H9 (cell line): ENCODE data around the gene LRIT1. TPM values are rescaled to one million over a fixed set of nuclear protein-coding genes. Genes with fewer than 3 reads are reported as not detected.

Source experiments
- DNase-seq: peaks from one replicate; pipeline ENCODE4 v3.0.0-alpha.2; 2017
- H2AFZ ChIP-seq: one replicate; pipeline ENCODE4 v1.6.1; 2013; ENCODE audit warnings: mild to moderate bottlenecking, low read length, control low read depth, moderate library complexity
- H2AK5ac ChIP-seq: 2 replicates; pipeline ENCODE4 v1.6.1; 2013; ENCODE audit warnings: low read length, control low read depth, mixed read lengths; ENCODE audit not compliant: insufficient read length
- H2BK120ac ChIP-seq: one replicate; pipeline ENCODE4 v1.6.1; 2013; ENCODE audit warnings: low read depth, mild to moderate bottlenecking, low read length, control low read depth, inconsistent platforms; ENCODE audit not compliant: poor library complexity, severe bottlenecking
- H2BK12ac ChIP-seq: 2 replicates; pipeline ENCODE4 v1.6.1; 2013; ENCODE audit warnings: low read length, control low read depth, mixed read lengths, low read depth; ENCODE audit not compliant: insufficient read length
- H2BK15ac ChIP-seq: 2 replicates; pipeline ENCODE4 v1.6.1; 2013; ENCODE audit warnings: low read depth, low read length, control low read depth
- H2BK20ac ChIP-seq: one replicate; pipeline ENCODE4 v1.6.1; 2013; ENCODE audit warnings: low read depth, mild to moderate bottlenecking, low read length, control low read depth, inconsistent platforms; ENCODE audit not compliant: poor library complexity, severe bottlenecking
- H2BK5ac ChIP-seq: 2 replicates; pipeline ENCODE4 v1.6.1; 2013; ENCODE audit warnings: low read length, control low read depth, mixed read lengths; ENCODE audit not compliant: insufficient read length
- H3K14ac ChIP-seq: 2 replicates; pipeline ENCODE4 v1.6.1; 2013; ENCODE audit warnings: low read length, control low read depth; ENCODE audit not compliant: insufficient read depth
- H3K18ac ChIP-seq: 2 replicates; pipeline ENCODE4 v1.6.1; 2013; ENCODE audit warnings: low read depth, mild to moderate bottlenecking, mixed read lengths, low read length, control low read depth; ENCODE audit not compliant: insufficient read length
- H3K23ac ChIP-seq: 2 replicates; pipeline ENCODE4 v1.6.1; 2013; ENCODE audit warnings: low read length, control low read depth, mixed read lengths, low read depth; ENCODE audit not compliant: insufficient read length
- H3K23me2 ChIP-seq: 2 replicates; pipeline ENCODE4 v1.6.1; 2013; ENCODE audit warnings: low read depth, mild to moderate bottlenecking, mixed read lengths, low read length, control low read depth; ENCODE audit not compliant: insufficient read length, poor library complexity, severe bottlenecking
- H3K27ac ChIP-seq: 2 replicates; pipeline ENCODE4 v1.5.1; 2013; ENCODE audit warnings: low read length, control low read depth, mixed read lengths, low read depth; ENCODE audit not compliant: insufficient read length
- H3K27me3 ChIP-seq: 2 replicates; pipeline ENCODE4 v1.6.1; 2013; ENCODE audit warnings: low read length, control low read depth, inconsistent platforms; ENCODE audit not compliant: insufficient read depth
- H3K4ac ChIP-seq: 2 replicates; pipeline ENCODE4 v1.6.1; 2013; ENCODE audit warnings: low read depth, mild to moderate bottlenecking, control low read depth, inconsistent platforms, low read length, moderate library complexity
- H3K4me1 ChIP-seq: 2 replicates; pipeline ENCODE4 v1.6.1; 2013; ENCODE audit warnings: low read length, control low read depth, inconsistent platforms; ENCODE audit not compliant: insufficient read depth
- H3K4me2 ChIP-seq: 2 replicates; pipeline ENCODE4 v1.6.1; 2013; ENCODE audit warnings: low read length, control low read depth, mixed read lengths; ENCODE audit not compliant: insufficient read length, insufficient read depth
- H3K56ac ChIP-seq: 2 replicates; pipeline ENCODE4 v1.6.1; 2013; ENCODE audit warnings: low read depth, mild to moderate bottlenecking, mixed read lengths, low read length, control low read depth; ENCODE audit not compliant: insufficient read length
- H3K79me1 ChIP-seq: 2 replicates; pipeline ENCODE4 v1.6.1; 2013; ENCODE audit warnings: low read depth, mild to moderate bottlenecking, moderate library complexity, low read length, control low read depth, inconsistent platforms; ENCODE audit not compliant: insufficient read depth, poor library complexity, severe bottlenecking
- H3K79me2 ChIP-seq: 2 replicates; pipeline ENCODE4 v1.6.1; 2013; ENCODE audit warnings: low read length, control low read depth, inconsistent platforms; ENCODE audit not compliant: insufficient read depth
- H3K9ac ChIP-seq: 2 replicates; pipeline ENCODE4 v1.6.1; 2013; ENCODE audit warnings: low read length, control low read depth, mixed read lengths; ENCODE audit not compliant: insufficient read length; ENCODE audit errors: extremely low read depth
- H3K9me3 ChIP-seq: one replicate; pipeline ENCODE4 v1.6.1; 2013; ENCODE audit warnings: low read depth, low read length, inconsistent platforms; ENCODE audit not compliant: control insufficient read depth
- H3T11ph ChIP-seq: one replicate; pipeline ENCODE4 v1.6.1; 2013; ENCODE audit warnings: mild to moderate bottlenecking, low read length, control low read depth, inconsistent platforms
- H4K20me1 ChIP-seq: one replicate; pipeline ENCODE4 v1.6.1; 2013; ENCODE audit not compliant: control insufficient read depth, insufficient read length, insufficient read depth
- H4K5ac ChIP-seq: 2 replicates; pipeline ENCODE4 v1.6.1; 2013; ENCODE audit warnings: low read depth, mild to moderate bottlenecking, mixed read lengths, low read length, control low read depth; ENCODE audit not compliant: insufficient read length
- H4K8ac ChIP-seq: replicated peaks from 2 replicates; pipeline ENCODE4 v1.6.1; 2013; ENCODE audit warnings: low read length, control low read depth, mixed read lengths, low read depth; ENCODE audit not compliant: insufficient read length
- H4K91ac ChIP-seq: 2 replicates; pipeline ENCODE4 v1.6.1; 2013; ENCODE audit warnings: low read depth, mild to moderate bottlenecking, moderate library complexity, mixed read lengths, low read length, control low read depth; ENCODE audit not compliant: insufficient read length
- H3K27ac Mint-ChIP-seq, 3 experiments: 2 replicates in 2 of 3; 3 replicates in 1 of 3; pipeline ENCODE4 v1.8.0; 2020 to 2021; ENCODE audit warnings: mixed read lengths in 3 of 3, mild to moderate bottlenecking in 1 of 3, moderate library complexity in 1 of 3
- H3K27me3 Mint-ChIP-seq: 2 replicates; pipeline ENCODE4 v1.8.0; 2021; ENCODE audit warnings: low read depth, mild to moderate bottlenecking, moderate library complexity, mixed read lengths
- H3K36me3 Mint-ChIP-seq, 3 experiments: 2 replicates in 2 of 3; 3 replicates in 1 of 3; pipeline ENCODE4 v1.8.0; 2020 to 2021; ENCODE audit warnings: low read depth in 3 of 3, mixed read lengths in 3 of 3; ENCODE audit not compliant: insufficient read depth in 1 of 3
- H3K4me1 Mint-ChIP-seq, 2 experiments: 2 replicates each; pipeline ENCODE4 v1.8.0; 2020; ENCODE audit warnings: mixed read lengths in 2 of 2
- H3K4me3 Mint-ChIP-seq, 2 experiments: 2 replicates in 1 of 2; 3 replicates in 1 of 2; pipeline ENCODE4 v1.8.0; 2020 to 2021; ENCODE audit warnings: mild to moderate bottlenecking in 2 of 2, mixed read lengths in 2 of 2, moderate library complexity in 1 of 2
- H3K9me3 Mint-ChIP-seq, 2 experiments: 2 replicates in 1 of 2; 3 replicates in 1 of 2; pipeline ENCODE4 v1.8.0; 2020; ENCODE audit warnings: mild to moderate bottlenecking in 2 of 2, mixed read lengths in 2 of 2, moderate library complexity in 1 of 2
- CTCF ChIP-seq: fragments of 200-600 bp; sonication (generic); conservative IDR thresholded peaks from 3 replicates; pipeline ENCODE4 v1.8.0; 2021; ENCODE audit warnings: antibody characterized with exemption, mild to moderate bottlenecking
- WGBS: extraction: QIAGEN DNeasy Blood & Tissue Kit; methylation state at CpG from one replicate; pipeline ENCODE4 v1.1.7; 2013; ENCODE audit warnings: missing lambda C conversion rate, low lambda C conversion rate, mixed read lengths; ENCODE audit not compliant: insufficient read length; ENCODE audit errors: extremely low coverage; 5-methylcytosine and 5-hydroxymethylcytosine counted together
- total RNA-seq: library from RNA; stranded (reverse); gene quantifications from 2 replicates; pipeline ENCODE4 v1.2.1, GENCODE V29; 2021

LRIT1 gene
- total RNA-seq, 1 experiment from 2014 or later = not detected

GRCh38 chr10:84181631-84182030 lies 59.7 kb downstream of the LRIT1 start:
- DNase-seq = no peak
- H3K9me3 ChIP-seq = no peaks in the 10 kb centered on the region

More at GRCh38 chr10:84181631-84182030, 59.7 kb downstream of the LRIT1 start:
- no peaks in the 10 kb centered on the region for H3K23me2 ChIP-seq
- no peak overlapping the region for H3K9ac ChIP-seq
- no peak overlapping the region for H3K4ac ChIP-seq
- Mint-ChIP-seq H3K36me3 (peaks cover 0 to 8% (median 3%) of the 10 kb centered on the region in 3 experiments; a peak in 4 of 7 replicates), H3K4me3 (no peak overlapping the region), H3K4me1 (no peaks in the 10 kb centered on the region), H3K9me3 (peaks cover 7 to 10% of the 10 kb centered on the region in 2 experiments; a peak in 4 of 5 replicates), H3K27me3 (no peaks in the 10 kb centered on the region; the same call in 1 of the 2 replicates), H3K27ac (no peak overlapping the region)
- no peak overlapping the region for H3T11ph ChIP-seq
- H4K5ac ChIP-seq = no peak overlapping the region
- H3K27me3 ChIP-seq = no peaks in the 10 kb centered on the region; the same call in 1 of the 2 replicates
- no peak overlapping the region for H2AFZ ChIP-seq
- H2BK120ac ChIP-seq = no peak overlapping the region
- H4K8ac ChIP-seq = no peak overlapping the region
- H3K4me1 ChIP-seq = peaks cover 3% of the 10 kb centered on the region; the same call in 1 of the 2 replicates
- H4K91ac ChIP-seq = no peak overlapping the region
- no CpG with 5 or more reads among the region's 5 CpGs for WGBS
- H3K18ac ChIP-seq = no peak overlapping the region
- no peak overlapping the region for H2BK5ac ChIP-seq
- no peaks in the 10 kb centered on the region for H3K79me1 ChIP-seq
- H3K56ac ChIP-seq = no peak overlapping the region
- no peak overlapping the region for H2AK5ac ChIP-seq
- no peak overlapping the region for H3K14ac ChIP-seq
- no peak overlapping the region for H3K4me2 ChIP-seq
- H2BK20ac ChIP-seq = no peak overlapping the region
- no peak for TF ChIP-seq CTCF
- no peaks in the 10 kb centered on the region for H4K20me1 ChIP-seq
- H2BK12ac ChIP-seq = no peak overlapping the region
- no peaks in the 10 kb centered on the region for H3K79me2 ChIP-seq
- no peak overlapping the region for H2BK15ac ChIP-seq
- H3K27ac ChIP-seq = no peak overlapping the region
- H3K23ac ChIP-seq = no peak overlapping the region

Other genes starting within 250 kb of the LRIT1 start
- gene GHITM, start 102.0 kb downstream of the LRIT1 start, total RNA-seq = 95.2 and 95.6 TPM in 2 replicates
- not detected in 2 replicates for gene GPR15LG, start 67.7 kb downstream of the LRIT1 start, total RNA-seq
- 6.4 and 6.6 TPM in 2 replicates for gene CDHR1, start 47.0 kb downstream of the LRIT1 start, total RNA-seq
- gene LRIT2, start 16.0 kb downstream of the LRIT1 start, total RNA-seq = not detected in 2 replicates
- not detected in 2 replicates for gene RGR, start 3.5 kb upstream of the LRIT1 start, total RNA-seq
- gene CCSER2, start 87.0 kb upstream of the LRIT1 start, total RNA-seq = 20.9 and 22.2 TPM in 2 replicates